GM19099 (cell line): ENCODE results near the gene FKBP5.

Experiments
- POLR2A ChIP-seq: IDR thresholded peaks from 3 replicates; pipeline ENCODE4 v1.6.1; 2011; ENCODE audit warnings: low read depth; ENCODE audit not compliant: insufficient read length; ENCODE audit errors: extremely low read depth

FKBP5 gene

DNA sequence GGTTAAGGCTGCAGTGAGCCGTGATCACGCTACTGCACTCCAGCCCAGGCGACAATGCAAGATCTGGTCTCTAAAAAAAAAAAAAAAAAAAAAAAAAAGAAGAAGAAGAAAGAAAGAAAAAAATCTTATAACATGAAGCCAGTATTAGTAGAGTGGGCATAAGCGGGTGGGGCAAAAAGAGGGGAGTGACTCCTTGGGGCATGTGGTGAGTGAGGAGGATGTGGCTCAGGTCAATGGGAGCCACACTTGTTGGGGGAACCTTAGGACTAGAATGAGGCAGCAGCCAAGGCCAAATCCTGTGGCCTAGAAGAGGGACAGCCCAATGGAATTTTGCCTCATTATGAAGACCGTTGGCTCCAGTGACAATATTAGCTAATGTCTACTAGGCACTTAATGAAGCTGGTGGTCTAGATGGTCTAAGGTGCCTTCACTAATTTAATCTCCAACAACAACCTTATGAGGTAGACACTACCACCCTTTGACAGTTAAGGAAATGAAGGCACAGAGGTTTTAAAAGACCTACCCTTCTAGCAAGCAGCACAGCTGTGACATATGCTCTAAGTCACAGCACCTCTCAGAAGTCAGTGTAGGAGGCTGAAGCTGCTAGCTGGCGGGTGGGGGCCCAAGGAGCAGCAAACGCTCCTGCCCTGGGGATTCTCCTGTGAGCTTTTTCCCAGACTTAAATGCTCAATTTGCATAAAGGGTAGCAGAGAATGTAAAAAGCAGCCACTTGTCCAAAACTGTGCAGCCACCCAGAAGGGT, 24.5 kb upstream of the FKBP5 start:
- no peak for TF ChIP-seq POLR2A

DNA sequence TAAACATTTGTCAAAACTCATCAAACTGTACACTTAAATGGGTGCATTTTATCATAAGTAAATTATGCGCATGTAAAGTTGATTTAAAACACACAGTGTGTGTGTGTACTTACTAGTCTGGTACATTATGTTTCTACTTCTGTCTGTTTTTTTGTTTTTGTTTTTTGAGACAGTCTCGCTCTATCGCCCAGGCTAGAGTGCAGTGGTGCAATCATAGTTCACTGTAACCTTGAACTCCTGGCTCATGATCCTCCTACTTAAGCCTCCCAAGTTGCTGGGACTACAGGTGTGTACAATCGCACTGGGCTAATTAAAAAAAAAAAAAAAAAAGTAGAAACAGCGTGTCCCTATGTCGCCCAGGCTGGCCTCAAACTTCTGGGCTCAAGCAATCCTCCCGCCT, 23.0 kb upstream of the FKBP5 start:
- TF ChIP-seq POLR2A = no peak

DNA sequence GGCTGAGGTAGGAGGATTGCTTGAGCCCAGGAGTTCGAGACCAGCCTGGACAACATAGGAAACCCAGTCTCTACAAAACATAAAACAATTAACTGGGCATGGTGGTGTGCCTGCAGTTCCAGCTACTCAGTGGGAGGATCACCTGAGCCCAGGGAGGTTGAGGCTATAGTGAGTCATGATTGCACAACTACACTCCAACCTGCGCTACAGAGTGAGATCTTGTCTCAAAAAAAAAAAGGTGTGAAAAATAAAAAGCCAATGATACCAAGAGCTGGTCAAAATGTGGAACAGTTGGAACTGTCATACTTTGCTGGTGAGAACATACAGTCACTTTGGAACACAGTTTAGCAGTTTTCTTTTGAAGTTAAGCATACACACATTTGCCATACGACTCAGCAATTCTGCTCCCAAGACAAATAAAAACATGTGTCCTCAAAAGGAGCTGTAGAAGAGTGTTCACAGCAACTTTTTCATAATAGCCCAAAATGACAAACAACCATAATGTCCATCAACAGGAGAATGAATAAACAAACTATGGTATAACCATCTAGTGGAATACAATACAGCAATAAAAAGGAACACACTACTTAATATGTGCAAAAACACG, 21.6 kb upstream of the FKBP5 start:
- TF ChIP-seq POLR2A = no peak

DNA sequence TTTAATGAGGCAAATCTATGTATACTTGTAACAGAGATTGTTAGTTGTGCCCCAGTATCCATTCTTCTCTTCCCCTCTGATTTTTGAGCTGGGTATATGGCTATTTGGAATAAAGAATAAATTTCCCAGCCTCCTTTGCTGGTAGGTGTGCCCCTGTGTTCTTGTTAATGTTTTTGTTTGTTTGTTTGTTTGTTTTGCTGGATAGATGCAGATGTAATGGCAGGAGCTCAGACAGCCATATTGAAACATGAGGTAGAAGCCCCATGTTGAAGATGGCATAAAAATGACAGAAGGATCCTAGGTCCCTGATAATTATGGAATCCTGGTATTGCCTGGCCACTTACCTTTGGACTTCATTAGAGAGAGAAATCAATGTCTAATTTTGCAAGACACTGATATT, 19.9 kb upstream of the FKBP5 start:
- TF ChIP-seq POLR2A = no peak

DNA sequence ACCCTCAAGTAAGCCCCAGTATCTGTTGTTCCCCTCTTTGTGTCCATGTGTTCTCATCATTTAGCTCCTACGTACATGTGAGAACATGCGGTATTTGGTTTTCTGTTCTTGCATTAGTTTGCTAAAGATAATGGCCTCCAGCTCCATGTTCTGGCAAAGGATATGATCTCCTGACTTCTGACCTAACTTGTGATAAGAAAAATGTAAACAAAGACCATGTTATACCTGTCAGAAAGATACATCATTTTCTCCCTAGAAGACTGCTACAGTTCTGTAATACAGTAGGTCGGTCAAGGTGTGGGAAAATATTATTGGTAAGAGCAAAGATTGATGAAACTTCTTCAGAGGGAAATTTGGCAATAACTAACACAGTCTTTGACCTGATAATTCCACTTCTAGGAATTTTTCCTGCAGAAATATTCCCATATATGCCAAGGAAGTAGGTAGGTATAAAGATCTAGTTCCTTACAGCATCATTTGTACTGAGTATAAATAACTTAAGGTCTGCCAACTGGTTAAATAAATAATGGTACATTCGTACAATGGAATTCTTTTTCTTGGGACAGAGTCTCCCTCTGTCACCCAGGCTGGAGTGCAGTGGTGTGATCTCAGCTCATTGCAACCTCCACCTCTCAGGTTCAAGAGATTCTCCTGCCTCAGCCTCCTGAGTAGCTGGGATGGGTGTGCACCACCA, 19.1 kb upstream of the FKBP5 start:
- TF ChIP-seq POLR2A = no peak

DNA sequence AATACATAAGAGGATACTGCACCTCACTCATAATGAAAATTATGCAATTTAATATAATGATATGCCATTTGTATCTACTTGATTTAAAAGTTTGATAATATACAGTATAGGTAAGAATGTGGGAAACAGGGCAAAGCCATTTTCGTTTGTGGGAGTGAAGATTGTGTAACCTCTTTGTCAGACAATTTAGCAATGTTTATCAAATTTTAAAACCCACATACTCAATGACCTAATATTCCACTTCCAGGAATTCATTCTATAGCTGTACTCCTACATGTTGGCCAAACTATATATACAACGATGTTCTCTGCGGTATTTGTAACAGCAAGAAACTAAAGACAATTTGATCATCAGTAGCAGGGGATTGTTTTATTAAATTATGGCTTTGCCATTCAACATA, 17.8 kb upstream of the FKBP5 start:
- no peak for TF ChIP-seq POLR2A

DNA sequence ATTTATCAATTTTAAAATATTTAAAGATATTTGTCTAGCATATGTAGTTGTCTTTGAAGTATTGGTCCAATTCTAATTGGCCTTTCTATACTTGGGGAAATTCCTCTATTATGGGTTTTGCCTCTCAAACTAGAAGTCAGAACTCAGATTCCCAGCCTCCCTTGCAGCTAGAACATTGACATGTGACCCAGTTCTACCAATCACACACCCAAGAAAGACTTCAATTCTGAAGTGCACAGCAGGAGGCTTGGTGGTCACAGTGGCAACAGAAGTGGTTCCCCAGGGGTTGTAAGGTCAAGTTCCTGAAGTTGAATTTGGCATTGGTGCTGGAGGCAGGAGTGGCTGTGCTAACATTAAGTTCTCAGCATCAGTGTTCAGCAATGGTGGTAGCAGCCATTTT, 14.8 kb upstream of the FKBP5 start:
- TF ChIP-seq POLR2A = no peak

DNA sequence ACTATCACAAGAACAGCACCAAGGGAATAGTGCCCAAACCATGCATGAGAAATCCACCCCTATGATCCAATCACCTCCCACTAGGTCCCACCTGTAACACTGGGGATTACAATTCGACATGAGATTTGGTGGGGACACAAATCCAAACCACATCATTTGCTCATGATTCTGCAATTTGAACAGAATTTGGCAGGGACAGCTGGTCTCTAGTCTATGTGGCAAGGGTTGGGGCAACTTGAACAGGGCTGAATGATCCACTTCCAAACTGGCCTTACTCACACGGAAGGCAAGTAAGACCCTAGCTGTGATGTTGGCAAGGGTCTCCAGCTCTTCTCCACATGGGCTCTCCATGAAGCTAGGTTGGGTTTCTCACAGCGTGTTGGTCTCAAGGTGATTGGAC, 10.1 kb upstream of the FKBP5 start:
- no peak for TF ChIP-seq POLR2A

DNA sequence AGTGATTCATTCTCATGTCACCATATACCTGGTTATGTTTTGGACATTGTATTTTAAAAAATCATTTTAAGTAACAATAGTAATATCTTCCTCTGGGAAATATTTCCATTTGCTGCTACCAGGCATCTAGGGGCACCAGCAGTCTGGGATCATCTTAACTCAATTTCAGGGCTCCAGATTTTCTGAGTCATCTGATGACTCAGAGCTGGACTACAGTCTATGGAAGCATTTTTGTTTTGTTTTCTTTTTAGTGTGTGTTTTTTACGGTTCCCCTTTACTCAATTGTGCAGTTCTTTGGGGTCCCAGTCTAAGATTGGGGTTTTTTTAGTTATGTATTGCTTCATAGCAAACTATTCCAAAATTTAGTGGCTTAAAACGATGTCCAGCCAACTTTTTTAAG, 5.7 kb upstream of the FKBP5 start:
- TF ChIP-seq POLR2A = no peak

DNA sequence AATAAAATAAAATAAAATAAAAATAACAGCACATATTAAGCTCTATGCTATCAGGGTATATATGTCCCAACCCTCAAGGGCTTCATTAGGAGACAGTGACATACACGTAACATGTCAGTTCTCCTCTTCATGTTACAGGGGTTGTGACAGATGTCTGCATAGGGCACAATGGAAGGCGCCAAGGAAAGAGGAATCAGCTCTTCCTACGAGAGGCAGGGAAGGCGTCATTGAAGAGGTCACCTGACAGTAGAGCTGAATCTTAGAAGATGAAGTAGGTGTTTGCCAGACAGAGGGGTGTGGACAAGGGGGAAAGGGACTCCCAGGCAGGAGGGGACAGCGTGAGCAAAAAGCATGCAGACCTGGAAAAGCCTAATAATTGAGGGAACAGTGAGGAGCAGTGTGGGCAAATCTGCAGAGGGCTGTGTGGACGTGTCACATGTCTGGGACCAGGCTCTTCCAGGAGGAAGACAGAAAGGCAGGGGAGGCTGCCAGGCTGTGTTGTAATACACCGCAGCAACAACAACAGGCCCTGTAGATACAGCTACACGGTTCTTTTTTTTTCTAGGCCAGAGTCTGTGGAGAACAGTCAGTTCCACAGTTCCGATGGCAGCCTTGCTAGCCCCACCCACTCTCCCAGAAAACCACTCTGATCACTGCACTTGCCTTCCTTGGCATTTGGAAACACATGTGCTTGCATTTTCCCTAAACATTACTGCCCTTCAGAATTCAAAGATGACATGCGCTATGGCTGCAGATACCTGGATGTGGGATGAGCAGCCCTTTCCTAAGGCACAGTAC, 2.5 kb upstream of the FKBP5 start:
- no peak for TF ChIP-seq POLR2A

DNA sequence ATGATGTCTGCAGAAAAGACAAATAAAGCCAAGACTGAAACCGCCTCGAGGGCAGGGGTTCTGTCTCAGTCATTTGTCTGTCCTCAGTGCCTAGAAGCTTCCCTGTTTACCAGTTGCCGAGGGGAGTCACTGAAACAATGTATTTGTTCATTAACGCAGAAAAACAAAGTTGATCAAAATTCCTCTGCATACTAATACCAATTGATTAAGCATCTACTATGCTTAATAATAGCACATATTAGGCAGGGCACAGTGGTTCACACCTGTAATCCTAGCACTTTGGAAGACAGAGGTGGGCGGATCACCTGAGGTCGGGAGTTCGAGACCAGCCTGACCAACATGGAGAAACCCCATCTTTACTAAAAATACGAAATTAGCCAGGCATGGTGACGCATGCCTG, 1.8 kb upstream of the FKBP5 start:
- TF ChIP-seq POLR2A = no peak

DNA sequence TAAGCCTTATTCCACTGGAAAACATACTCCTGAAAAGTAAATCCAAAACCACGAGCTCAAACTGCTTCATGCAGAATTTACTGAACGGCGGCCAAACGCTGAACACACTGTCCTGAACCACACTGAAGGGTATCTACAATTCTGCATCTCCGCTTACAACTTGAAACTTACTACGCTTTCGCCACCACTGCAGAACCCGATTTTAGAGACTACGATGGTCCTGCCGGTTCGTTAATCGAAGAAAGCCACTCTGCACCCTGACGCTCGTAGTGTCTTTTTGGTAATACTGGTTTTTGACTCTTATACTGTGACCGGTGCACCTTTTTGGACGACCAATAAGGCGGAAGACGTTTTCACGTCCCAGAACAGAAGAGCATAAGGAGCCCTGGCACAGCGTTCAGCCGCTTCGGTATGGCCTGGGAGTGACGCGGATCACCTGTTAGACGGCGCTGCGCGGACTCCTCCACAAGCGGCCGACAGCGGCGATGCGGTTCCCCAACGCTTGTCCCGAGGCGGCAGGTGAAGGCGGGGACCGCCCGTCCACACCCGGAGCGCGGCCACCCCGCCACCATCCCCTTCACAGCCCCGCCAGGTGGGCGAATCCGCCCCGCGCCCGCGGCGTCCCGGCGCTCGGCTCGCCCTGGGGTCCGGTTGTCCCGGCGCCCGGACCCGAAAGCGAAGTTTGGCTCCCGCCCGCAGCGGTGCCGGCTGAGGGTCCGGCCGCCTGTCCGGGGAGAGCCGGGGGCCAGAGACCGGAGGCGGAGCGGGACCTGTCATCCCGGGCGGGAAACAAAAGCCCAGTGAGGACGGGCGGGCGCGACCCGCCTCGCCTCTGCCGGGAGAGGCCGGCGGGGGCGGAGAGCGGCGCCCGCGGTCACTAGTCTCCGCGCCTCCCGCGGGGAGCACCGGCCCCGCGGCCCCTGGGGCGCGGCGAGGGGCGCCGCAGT, 784 bp downstream of the FKBP5 start:
- peak; percentile 24 for TF ChIP-seq POLR2A

DNA sequence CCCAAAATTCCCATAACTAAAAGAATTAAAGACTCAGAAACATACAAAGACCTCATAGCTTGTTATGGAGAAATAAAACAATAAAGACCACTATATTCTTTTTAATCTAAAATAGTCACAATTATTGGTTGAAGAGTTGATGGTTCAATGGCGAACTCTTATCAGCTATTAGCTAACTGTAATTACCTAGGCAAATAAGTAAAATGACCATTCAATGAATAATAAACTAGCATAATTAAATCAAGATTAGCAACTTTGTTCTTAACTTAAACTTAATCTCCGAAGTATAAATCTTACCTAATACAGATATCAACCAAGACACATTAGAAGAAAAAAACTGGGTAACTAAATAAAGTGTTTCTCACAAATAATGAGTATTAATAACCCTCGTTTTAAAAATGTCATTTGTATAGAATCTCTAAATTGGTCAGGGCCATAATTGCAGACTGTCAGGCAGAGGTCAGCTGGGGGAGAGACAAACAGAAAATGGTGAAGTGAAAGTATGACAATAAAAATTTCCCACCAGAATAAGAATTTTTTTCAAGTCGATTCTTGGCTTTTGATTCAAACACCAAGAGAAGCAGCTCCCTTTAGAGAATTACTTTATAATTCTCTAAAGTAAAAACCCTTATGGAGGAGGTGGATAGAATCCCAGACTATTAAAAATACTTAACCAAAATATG, 1.7 kb downstream of the FKBP5 start:
- TF ChIP-seq POLR2A = no peak

DNA sequence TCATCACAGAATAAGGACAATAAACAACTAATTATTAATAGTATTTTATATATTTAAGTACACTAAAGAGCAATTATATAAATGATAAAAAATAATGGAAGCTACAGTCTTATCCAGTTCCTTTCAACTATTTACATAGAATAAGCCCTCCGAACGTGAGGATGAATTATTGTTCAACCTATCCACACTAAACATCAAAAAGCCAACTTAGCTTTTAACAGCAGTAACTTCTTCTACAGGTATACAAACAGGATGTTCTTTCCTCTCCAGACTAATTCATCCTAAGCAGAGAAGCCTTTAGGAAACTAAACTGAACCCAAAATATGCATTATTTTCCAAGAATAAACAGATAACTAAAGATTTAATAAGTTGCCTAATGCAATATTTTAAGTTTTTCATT, 2.3 kb downstream of the FKBP5 start:
- TF ChIP-seq POLR2A = no peak

DNA sequence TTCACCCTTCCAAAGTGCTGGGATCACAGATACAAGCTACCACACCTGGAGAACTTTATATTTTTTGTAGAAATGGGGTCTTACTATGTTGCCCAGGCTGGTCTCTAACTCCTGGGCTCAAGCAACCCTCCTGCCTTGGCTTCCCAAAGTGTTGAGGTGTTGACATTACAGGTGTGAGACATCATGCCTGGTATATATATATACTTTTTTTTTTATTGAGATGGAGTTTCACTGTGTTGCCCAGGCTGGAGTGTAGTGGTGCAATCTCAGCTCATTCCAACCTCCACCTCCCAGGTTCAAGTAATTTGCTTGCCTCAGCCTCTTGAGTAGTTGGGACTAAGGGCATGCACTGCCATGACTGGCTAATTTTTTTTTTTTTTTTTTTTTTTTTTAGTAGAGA, 5.4 kb downstream of the FKBP5 start:
- TF ChIP-seq POLR2A = no peak

DNA sequence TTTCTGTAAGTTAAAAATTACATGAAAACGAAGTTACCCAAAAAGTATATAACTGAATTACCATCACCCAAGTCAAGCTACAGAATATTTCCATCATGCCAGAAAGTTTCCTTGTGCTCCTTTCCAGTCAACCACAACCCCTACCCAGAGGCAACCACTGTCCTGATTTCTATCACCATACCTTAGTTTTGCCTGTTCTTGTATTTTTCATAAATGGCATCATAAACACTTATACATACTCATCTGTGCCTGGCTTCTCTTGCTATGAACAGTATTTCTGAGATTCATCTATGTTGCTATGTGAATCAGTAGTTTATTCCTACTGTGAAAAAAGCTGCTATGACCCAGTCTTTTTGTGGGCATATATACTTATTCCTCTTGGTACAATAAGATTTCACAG, 7.4 kb downstream of the FKBP5 start:
- TF ChIP-seq POLR2A = no peak
